Fibroblast of mammary gland (primary cell): ENCODE data around the gene CNOT10.
A peak's percentile ranks its signal among the peaks of the same experiment; 100 is the strongest.
"Not testable (repeated sequence)": the region's sequence is repeated elsewhere in the genome, so short reads cannot be mapped to it uniquely, and the experiment has no call there.

Experiments
- DNase-seq: peaks from one replicate; pipeline ENCODE4 v3.0.0-alpha.2; 2010; ENCODE audit warnings: low read depth
- H3K4me3 ChIP-seq: 2 replicates; pipeline ENCODE4 v1.5.1; 2011; ENCODE audit warnings: low read depth, mild to moderate bottlenecking, low read length, moderate library complexity; ENCODE audit not compliant: control insufficient read depth
- TF ChIP-seq, protein P1 (sequence below): conservative IDR thresholded peaks from 2 replicates; pipeline ENCODE4 v1.5.1; 2011; ENCODE audit warnings: low read depth, low read length, inconsistent platforms; ENCODE audit not compliant: control insufficient read depth, insufficient read depth

The CNOT10 gene

DNA sequence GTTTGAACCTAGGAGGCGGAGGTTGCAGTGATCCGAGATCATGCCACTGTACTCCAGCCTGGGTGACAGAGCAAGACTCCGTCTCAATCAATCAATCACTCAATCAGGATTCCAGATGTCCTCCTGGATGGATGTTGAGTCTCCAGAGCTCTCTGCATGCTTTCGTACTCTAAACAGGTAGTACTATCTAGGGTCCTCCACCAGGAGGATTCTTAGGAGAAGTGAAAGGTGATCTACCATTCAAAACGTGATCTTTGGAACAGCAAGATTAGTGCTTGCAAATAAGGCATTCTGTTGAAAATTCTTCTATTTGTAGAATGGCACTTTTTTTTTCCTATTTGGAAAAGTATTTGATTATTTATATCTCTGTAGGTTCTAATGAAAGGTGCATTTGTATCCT lies 34.3 kb downstream of the CNOT10 start:
- no peak for DNase-seq
- TF ChIP-seq, protein P1, sequence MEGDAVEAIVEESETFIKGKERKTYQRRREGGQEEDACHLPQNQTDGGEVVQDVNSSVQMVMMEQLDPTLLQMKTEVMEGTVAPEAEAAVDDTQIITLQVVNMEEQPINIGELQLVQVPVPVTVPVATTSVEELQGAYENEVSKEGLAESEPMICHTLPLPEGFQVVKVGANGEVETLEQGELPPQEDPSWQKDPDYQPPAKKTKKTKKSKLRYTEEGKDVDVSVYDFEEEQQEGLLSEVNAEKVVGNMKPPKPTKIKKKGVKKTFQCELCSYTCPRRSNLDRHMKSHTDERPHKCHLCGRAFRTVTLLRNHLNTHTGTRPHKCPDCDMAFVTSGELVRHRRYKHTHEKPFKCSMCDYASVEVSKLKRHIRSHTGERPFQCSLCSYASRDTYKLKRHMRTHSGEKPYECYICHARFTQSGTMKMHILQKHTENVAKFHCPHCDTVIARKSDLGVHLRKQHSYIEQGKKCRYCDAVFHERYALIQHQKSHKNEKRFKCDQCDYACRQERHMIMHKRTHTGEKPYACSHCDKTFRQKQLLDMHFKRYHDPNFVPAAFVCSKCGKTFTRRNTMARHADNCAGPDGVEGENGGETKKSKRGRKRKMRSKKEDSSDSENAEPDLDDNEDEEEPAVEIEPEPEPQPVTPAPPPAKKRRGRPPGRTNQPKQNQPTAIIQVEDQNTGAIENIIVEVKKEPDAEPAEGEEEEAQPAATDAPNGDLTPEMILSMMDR, result no peak
- no peak overlapping the region for H3K4me3 ChIP-seq

DNA sequence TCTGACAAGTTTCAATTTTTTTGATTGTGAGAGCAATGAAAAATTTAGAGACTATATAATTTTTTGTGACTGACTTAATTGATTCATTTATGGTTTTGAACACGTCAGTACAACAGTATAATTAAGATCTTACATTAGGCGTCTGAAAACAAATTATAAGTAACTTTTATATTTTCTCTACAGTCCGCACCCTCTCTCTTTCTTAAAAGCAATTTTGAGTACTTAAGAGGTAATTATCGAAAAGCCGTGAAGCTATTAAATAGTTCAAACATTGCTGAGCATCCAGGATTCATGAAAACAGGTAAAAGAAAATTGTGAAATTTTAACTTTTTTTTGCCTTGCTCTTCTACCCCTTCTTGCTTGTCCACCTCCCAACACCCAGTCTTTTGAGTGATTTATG lies 34.9 kb downstream of the CNOT10 start:
- H3K4me3 ChIP-seq, result no peak overlapping the region
- TF ChIP-seq, protein P1, result no peak
- no peak for DNase-seq

DNA sequence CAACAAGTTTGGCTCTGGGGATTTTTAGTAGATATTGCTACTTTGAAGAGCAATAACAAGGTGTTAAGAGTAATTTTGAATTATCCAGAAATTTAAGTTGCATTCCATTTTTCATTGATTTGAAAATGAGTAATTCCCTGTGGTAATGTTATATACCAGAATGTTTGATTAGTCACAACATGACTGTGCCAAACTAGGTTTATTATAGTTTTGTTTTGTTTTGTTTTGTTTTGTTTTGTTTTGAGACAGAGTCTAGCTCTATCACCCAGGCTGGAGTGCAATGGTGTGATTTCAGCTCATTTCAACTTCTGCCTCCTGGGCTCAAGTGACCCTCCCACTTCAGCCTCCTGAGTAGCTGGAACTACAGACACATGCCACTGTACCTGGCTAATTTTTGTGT lies 40.7 kb downstream of the CNOT10 start:
- no peak overlapping the region for H3K4me3 ChIP-seq
- TF ChIP-seq, protein P1, result no peak
- DNase-seq, result peak; percentile 28

DNA sequence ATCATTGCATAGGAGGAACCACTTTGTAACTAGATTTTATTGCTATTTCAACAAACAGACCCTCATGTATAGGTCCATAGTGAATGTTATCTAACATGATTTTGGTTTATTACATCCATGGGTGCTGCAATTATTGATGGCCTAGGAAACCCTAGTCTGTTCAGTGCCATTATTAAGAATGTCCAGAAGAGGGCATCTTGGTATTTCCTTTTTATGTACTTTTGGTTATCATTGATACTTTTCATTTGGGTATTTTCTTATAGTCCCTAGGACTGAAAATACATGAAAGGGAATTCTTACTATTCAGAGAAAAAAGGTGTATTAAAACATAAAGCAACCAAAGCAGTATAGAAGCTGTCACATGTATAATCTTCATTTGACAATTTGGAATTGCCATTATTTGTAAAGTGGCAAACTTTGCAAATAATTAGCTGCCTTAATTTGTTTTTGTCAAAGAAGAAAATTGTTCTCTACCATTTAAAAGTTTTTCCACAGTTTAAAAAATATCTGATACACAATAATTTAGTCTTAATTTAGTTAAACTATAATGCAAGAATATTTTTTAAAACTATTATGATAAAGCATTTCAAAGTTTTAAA lies 48.7 kb downstream of the CNOT10 start:
- TF ChIP-seq, protein P1, result peak; percentile 71
- H3K4me3 ChIP-seq, result no peak overlapping the region
- DNase-seq, result peak; percentile 54

DNA sequence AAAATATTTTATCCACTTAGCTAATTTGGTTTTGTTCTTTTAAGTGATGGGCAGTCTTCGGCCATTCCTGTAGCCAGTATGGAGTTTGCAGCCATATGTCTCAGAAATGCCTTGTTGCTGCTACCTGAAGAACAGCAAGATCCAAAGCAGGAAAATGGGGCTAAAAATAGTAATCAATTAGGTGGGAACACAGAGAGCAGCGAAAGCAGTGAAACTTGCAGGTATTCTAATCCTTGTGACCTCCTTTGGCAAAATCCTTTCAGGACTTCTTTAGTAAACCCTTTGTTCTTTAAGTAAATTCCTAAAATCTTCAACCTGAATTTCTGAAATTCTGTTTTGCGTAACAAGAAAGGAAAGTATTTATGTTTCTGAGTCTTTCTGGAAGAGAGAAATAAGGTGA lies 49.8 kb downstream of the CNOT10 start:
- no peak for DNase-seq
- TF ChIP-seq, protein P1, result no peak

DNA sequence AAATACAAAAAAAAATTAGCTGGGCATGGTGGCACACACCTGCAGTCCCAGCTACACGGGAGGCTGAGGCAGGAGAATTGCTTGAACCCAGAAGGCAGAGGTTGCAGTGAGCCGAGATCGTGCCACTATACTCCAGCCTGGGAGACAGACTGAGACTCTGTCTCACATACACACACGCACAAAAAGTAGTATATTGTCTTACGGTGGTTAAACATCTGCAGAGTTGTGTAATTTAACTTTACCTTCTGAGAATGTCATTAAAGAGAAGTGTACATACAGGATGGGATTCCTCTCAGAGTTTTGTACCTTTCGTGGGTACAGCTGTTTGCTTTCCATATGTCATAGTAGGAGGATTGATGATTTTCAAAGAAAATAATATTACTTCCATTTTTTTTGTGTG lies 58.5 kb downstream of the CNOT10 start:
- not testable (repeated sequence) for DNase-seq, H3K4me3 ChIP-seq

More for the DNA sequence above, 49.8 kb downstream of the CNOT10 start:
- no peak overlapping the region for H3K4me3 ChIP-seq

DNA sequence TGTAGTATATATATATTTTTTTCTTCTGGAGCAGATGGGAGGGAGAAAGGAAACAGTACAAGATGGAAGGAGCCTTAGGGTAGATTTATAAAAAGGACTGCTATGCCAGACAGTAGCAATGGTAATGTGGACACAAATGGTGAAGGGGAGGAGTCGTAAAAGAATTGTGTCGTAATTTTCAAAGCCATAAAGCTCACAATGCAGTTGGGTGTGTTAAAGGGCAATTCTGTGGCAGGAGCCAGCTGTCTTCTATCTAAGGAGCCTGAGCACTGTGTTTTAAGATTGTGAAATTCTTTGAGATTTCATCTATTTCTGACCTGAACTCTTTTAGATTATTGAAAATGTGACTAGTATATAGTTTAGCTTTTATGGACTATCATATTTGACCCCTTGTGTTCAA lies 58.9 kb downstream of the CNOT10 start:
- DNase-seq, result peak; percentile 65
- H3K4me3 ChIP-seq, result no peak overlapping the region
- TF ChIP-seq, protein P1, result no peak
